ENCODE measurements around the gene PSMA5. TPM values are rescaled to one million over a fixed set of nuclear protein-coding genes. Genes with fewer than 3 reads are reported as not detected.
"Not testable (repeated sequence)": the region's sequence is repeated elsewhere in the genome, so short reads cannot be mapped to it uniquely, and the experiment has no call there.

PSMA5 gene
- total and polyA plus RNA-seq, 12 donors, result 22.7 to 94.6 (median 59.2) TPM

- intact Hi-C loops (cut with DNase I), result no loop called here
- WGBS, 2 donors, result 81 to 88% methylated on average over 3 of the region's 3 CpGs
- Histone ChIP-seq H3K27me3 (no peaks in the 10 kb centered on the region), H3K9me3 (no peaks in the 10 kb centered on the region), H3K4me1 (peaks cover 5 to 66% (median 42%) of the 10 kb centered on the region in 9 donors), H3K27ac (peak overlapping the region in 6 of 10 donors; percentile 28 to 96 (median 56)), H3K4me3 (no peak overlapping the region), H3K36me3 (no peaks in the 10 kb centered on the region)
- no peak for DNase-seq
- TF ChIP-seq CTCF (IDR thresholded peaks at IDR 0.05), result no peak
- ATAC-seq, result peak in 2 of 8 donors; percentile 54 to 59
Observed at GRCh38 chr1:109379422-109379821, 46.8 kb downstream of the PSMA5 start.

GRCh38 chr1:109377698-109378097, 48.5 kb downstream of the PSMA5 start:
- Histone ChIP-seq H3K36me3 (no peaks in the 10 kb centered on the region), H3K27ac (peak overlapping the region in 1 of 10 donors; percentile 9), H3K9me3 (no peaks in the 10 kb centered on the region), H3K4me3 (no peak overlapping the region), H3K27me3 (no peaks in the 10 kb centered on the region), H3K4me1 (peaks cover 5 to 60% (median 36%) of the 10 kb centered on the region in 9 donors)
- no peak for TF ChIP-seq CTCF (IDR thresholded peaks at IDR 0.05)
- ATAC-seq (no peak), DNase-seq (no peak)
- intact Hi-C loops (cut with DNase I), result no loop called here
- WGBS, 2 donors, result 95 to 97% methylated on average over 4 of the region's 4 CpGs

- intact Hi-C loops (cut with DNase I); H3K4me3 ChIP-seq; H3K9me3 ChIP-seq; DNase-seq; ATAC-seq; H3K27me3 ChIP-seq; H3K36me3 ChIP-seq: not testable (repeated sequence)
- 95 to 97% methylated on average over 2 of the region's 2 CpGs for WGBS, 2 donors
- H3K27ac ChIP-seq, result peak overlapping the region in 5 of 10 donors; percentile 1 to 84 (median 25)
- peaks cover 3 to 67% (median 47%) of the 10 kb centered on the region in 9 donors for H3K4me1 ChIP-seq
Observed at GRCh38 chr1:109373696-109374095, 52.6 kb downstream of the PSMA5 start.

- WGBS, 2 donors, result 39 to 46% methylated on average over 5 of the region's 5 CpGs
- Histone ChIP-seq H3K27me3 (no peaks in the 10 kb centered on the region), H3K9me3 (no peaks in the 10 kb centered on the region), H3K4me3 (no peak overlapping the region), H3K4me1 (peaks cover 3 to 66% (median 51%) of the 10 kb centered on the region in 9 donors), H3K27ac (peak overlapping the region in 7 of 10 donors; percentile 1 to 84 (median 41)), H3K36me3 (peaks cover 0 to 8% (median 0%) of the 10 kb centered on the region in 9 donors)
- DNase-seq (no peak), ATAC-seq (peak in 5 of 8 donors; percentile 30 to 51 (median 35))
- intact Hi-C loops (cut with DNase I), result no loop called here
- TF ChIP-seq CTCF (IDR thresholded peaks at IDR 0.05), result no peak
Observed at GRCh38 chr1:109373126-109373525, 53.1 kb downstream of the PSMA5 start.

GRCh38 chr1:109372281-109372680, 54.0 kb downstream of the PSMA5 start:
- no peaks in the 10 kb centered on the region for H3K27me3 ChIP-seq
- TF ChIP-seq CTCF (IDR thresholded peaks at IDR 0.05), result no peak
- ATAC-seq (no peak), DNase-seq (no peak)
- H3K4me3 ChIP-seq, result no peak overlapping the region
- H3K9me3 ChIP-seq, result no peaks in the 10 kb centered on the region
- H3K4me1 ChIP-seq, result peaks cover 3 to 60% (median 51%) of the 10 kb centered on the region in 9 donors
- H3K27ac ChIP-seq, result peak overlapping the region in 7 of 10 donors; percentile 68 to 85 (median 79)
- WGBS, 2 donors, result 96% methylated on average over 6 of the region's 6 CpGs
- intact Hi-C loops (cut with DNase I), result no loop called here
- H3K36me3 ChIP-seq, result peaks cover 0 to 17% (median 0%) of the 10 kb centered on the region in 9 donors

Data from heart right ventricle (tissue), 16 donors.